DND-41 (cell line): ENCODE measurements around the gene ZC3H12C.

ENCODE experiments used
- ATAC-seq: fragments of 200-7000 bp; cut with Tn5 transposase; 3 replicates; pipeline ENCODE4 v1.9.1; 2021; ENCODE audit warnings: low read depth; ENCODE audit not compliant: insufficient read depth
- DNase-seq: peaks from one replicate; pipeline ENCODE4 v3.0.0-alpha.2; 2020
- H2AFZ ChIP-seq: 2 replicates; pipeline ENCODE4 v1.6.0; 2012; ENCODE audit warnings: low read depth, low read length
- H3K27ac ChIP-seq: 2 replicates; pipeline ENCODE4 v1.5.1; 2012; ENCODE audit warnings: low read length, inconsistent platforms
- H3K27me3 ChIP-seq: fragments of 200-600 bp; sonication (generic); 2 replicates; pipeline ENCODE4 v1.6.0; 2012; ENCODE audit warnings: low read length, mild to moderate bottlenecking, inconsistent platforms; ENCODE audit not compliant: insufficient read depth, poor library complexity
- H3K36me3 ChIP-seq: 2 replicates; pipeline ENCODE4 v1.5.1; 2012; ENCODE audit warnings: low read length, inconsistent platforms; ENCODE audit not compliant: insufficient read depth
- H3K4me1 ChIP-seq: 2 replicates; pipeline ENCODE4 v1.5.1; 2012; ENCODE audit warnings: mild to moderate bottlenecking, low read length; ENCODE audit not compliant: insufficient read depth
- H3K4me2 ChIP-seq: 2 replicates; pipeline ENCODE4 v1.6.0; 2012; ENCODE audit warnings: mild to moderate bottlenecking, moderate library complexity, low read length, inconsistent platforms; ENCODE audit not compliant: insufficient read depth
- H3K4me3 ChIP-seq, 2 experiments: fragments of 200-600 bp in 1 of 2; shearing (Covaris generic) in 1 of 2; 2 replicates each; pipeline ENCODE4 v1.5.1; 2012 to 2016; ENCODE audit warnings: inconsistent platforms in 2 of 2, low read length in 2 of 2, mild to moderate bottlenecking in 2 of 2, low read depth in 1 of 2, moderate library complexity in 1 of 2
- H3K79me2 ChIP-seq: 2 replicates; pipeline ENCODE4 v1.6.0; 2012; ENCODE audit warnings: low read length, inconsistent platforms; ENCODE audit not compliant: insufficient read depth
- H3K9ac ChIP-seq: 2 replicates; pipeline ENCODE4 v1.6.0; 2012; ENCODE audit warnings: low read depth, mild to moderate bottlenecking, inconsistent platforms, low read length, moderate library complexity
- H3K9me3 ChIP-seq: 2 replicates; pipeline ENCODE4 v1.5.1; 2012; ENCODE audit warnings: low read length, moderate library complexity, mild to moderate bottlenecking, inconsistent platforms; ENCODE audit not compliant: insufficient read depth, severe bottlenecking
- H4K20me1 ChIP-seq: 2 replicates; pipeline ENCODE4 v1.6.0; 2012; ENCODE audit warnings: low read length; ENCODE audit not compliant: insufficient read depth
- CTCF ChIP-seq: IDR thresholded peaks from 2 replicates; pipeline ENCODE4 v1.5.1; 2012; ENCODE audit warnings: borderline replicate concordance, low read length, moderate library complexity, mild to moderate bottlenecking; ENCODE audit not compliant: poor library complexity, severe bottlenecking; ENCODE audit errors: extremely low read depth
- EZH2 ChIP-seq: IDR thresholded peaks from 3 replicates; pipeline ENCODE4 v1.6.1; 2012; ENCODE audit warnings: borderline replicate concordance, low read depth, mild to moderate bottlenecking, moderate library complexity, low read length, inconsistent platforms; ENCODE audit not compliant: severe bottlenecking

Gene ZC3H12C

GRCh38 chr11:110075105-110075846 lies 17.9 kb upstream of the ZC3H12C start:
- Histone ChIP-seq H4K20me1 (no peaks in the 10 kb centered on the region), H3K27me3 (no peaks in the 10 kb centered on the region), H3K4me2 (no peak overlapping the region), H3K4me3 (no peak overlapping the region), H3K79me2 (no peaks in the 10 kb centered on the region), H3K36me3 (no peaks in the 10 kb centered on the region), H2AFZ (no peak overlapping the region), H3K27ac (no peak overlapping the region), H3K9me3 (no peaks in the 10 kb centered on the region), H3K9ac (no peak overlapping the region), H3K4me1 (no peaks in the 10 kb centered on the region)
- no peak for TF ChIP-seq CTCF
- TF ChIP-seq EZH2: no peak
- DNase-seq (no peak), ATAC-seq (no peak)

- H3K27ac ChIP-seq: no peak overlapping the region
- H3K4me1 ChIP-seq: no peaks in the 10 kb centered on the region
- H3K4me3 ChIP-seq: no peak overlapping the region
- no peaks in the 10 kb centered on the region for H3K79me2 ChIP-seq
- H3K4me2 ChIP-seq: no peak overlapping the region
- TF ChIP-seq EZH2 (no peak), CTCF (no peak)
- no peak overlapping the region for H3K9ac ChIP-seq
- no peaks in the 10 kb centered on the region for H3K27me3 ChIP-seq
- DNase-seq (no peak), ATAC-seq (no peak)
- no peak overlapping the region for H2AFZ ChIP-seq
- no peaks in the 10 kb centered on the region for H3K9me3 ChIP-seq
- H3K36me3 ChIP-seq: no peaks in the 10 kb centered on the region
- H4K20me1 ChIP-seq: no peaks in the 10 kb centered on the region
Observed at GRCh38 chr11:110075847-110076208, 17.4 kb upstream of the ZC3H12C start.

- TF ChIP-seq EZH2: no peak
- TF ChIP-seq CTCF: no peak
- Histone ChIP-seq H3K9me3 (no peaks in the 10 kb centered on the region), H4K20me1 (no peaks in the 10 kb centered on the region), H3K9ac (no peak overlapping the region), H3K79me2 (no peaks in the 10 kb centered on the region), H2AFZ (no peak overlapping the region), H3K4me1 (no peaks in the 10 kb centered on the region), H3K27me3 (no peaks in the 10 kb centered on the region), H3K27ac (no peak overlapping the region), H3K36me3 (no peaks in the 10 kb centered on the region), H3K4me3 (no peak overlapping the region), H3K4me2 (no peak overlapping the region)
- ATAC-seq: no peak
- DNase-seq: no peak
Observed at GRCh38 chr11:110076371-110076965, 16.7 kb upstream of the ZC3H12C start.
